Astrocyte (in vitro differentiated cells and primary cell): Measurements from ENCODE around the gene RNF166. TPM values are rescaled to one million over a fixed set of nuclear protein-coding genes. Genes with fewer than 3 reads are reported as not detected.

ENCODE experiments used
- DNase-seq: peaks from one replicate; pipeline ENCODE4 v3.0.0-alpha.2; 2010; ENCODE audit warnings: low read depth
- FAIRE-seq: peaks from 2 replicates; lab custom pipeline; 2011; peaks lifted over from hg19 to GRCh38; lab: Jason Lieb, UNC
- H2AFZ ChIP-seq: 2 replicates; pipeline ENCODE4 v1.6.0; 2012; ENCODE audit warnings: low read depth, low read length, inconsistent platforms
- H3K27ac ChIP-seq: 2 replicates; pipeline ENCODE4 v1.5.1; 2011; ENCODE audit warnings: low read depth, low read length, inconsistent platforms
- H3K27me3 ChIP-seq: 2 replicates; pipeline ENCODE4 v1.6.0; 2011; ENCODE audit warnings: low read length, inconsistent platforms; ENCODE audit not compliant: insufficient read depth
- H3K36me3 ChIP-seq: 2 replicates; pipeline ENCODE4 v1.5.1; 2011; ENCODE audit warnings: low read length, inconsistent platforms; ENCODE audit not compliant: insufficient read depth
- H3K4me1 ChIP-seq: 2 replicates; pipeline ENCODE4 v1.5.1; 2011; ENCODE audit warnings: low read length, inconsistent platforms; ENCODE audit not compliant: insufficient read depth
- H3K4me2 ChIP-seq: 2 replicates; pipeline ENCODE4 v1.6.0; 2012; ENCODE audit warnings: low read length, inconsistent platforms
- H3K4me3 ChIP-seq: 2 replicates; pipeline ENCODE4 v1.5.1; 2011; ENCODE audit warnings: low read depth, mild to moderate bottlenecking, low read length, inconsistent platforms; ENCODE audit not compliant: insufficient read depth
- H3K79me2 ChIP-seq: 2 replicates; pipeline ENCODE4 v1.6.0; 2012; ENCODE audit warnings: mild to moderate bottlenecking, low read length, inconsistent platforms; ENCODE audit not compliant: insufficient read depth
- H3K9ac ChIP-seq: 2 replicates; pipeline ENCODE4 v1.6.0; 2012; ENCODE audit warnings: mild to moderate bottlenecking, low read length, inconsistent platforms
- H3K9me3 ChIP-seq: 2 replicates; pipeline ENCODE4 v1.5.1; 2012; ENCODE audit warnings: low read depth, mild to moderate bottlenecking, low read length, inconsistent platforms; ENCODE audit not compliant: insufficient read depth
- H4K20me1 ChIP-seq: 2 replicates; pipeline ENCODE4 v1.6.0; 2012; ENCODE audit warnings: low read length, inconsistent platforms; ENCODE audit not compliant: insufficient read depth
- H3K27ac Mint-ChIP-seq: one replicate; pipeline ENCODE4 v1.8.0; 2021; ENCODE audit warnings: mild to moderate bottlenecking, mixed read lengths; ENCODE audit not compliant: unreplicated experiment
- H3K27me3 Mint-ChIP-seq: one replicate; pipeline ENCODE4 v1.8.0; 2021; ENCODE audit warnings: low read depth, mixed read lengths; ENCODE audit not compliant: unreplicated experiment
- H3K36me3 Mint-ChIP-seq: one replicate; pipeline ENCODE4 v1.8.0; 2021; ENCODE audit warnings: low read depth, mixed read lengths; ENCODE audit not compliant: unreplicated experiment
- H3K4me1 Mint-ChIP-seq: one replicate; pipeline ENCODE4 v1.8.0; 2021; ENCODE audit warnings: low read depth, mixed read lengths; ENCODE audit not compliant: unreplicated experiment
- H3K4me3 Mint-ChIP-seq: one replicate; pipeline ENCODE4 v1.8.0; 2021; ENCODE audit warnings: mild to moderate bottlenecking, moderate library complexity, mixed read lengths; ENCODE audit not compliant: unreplicated experiment
- H3K9me3 Mint-ChIP-seq: one replicate; pipeline ENCODE4 v1.8.0; 2021; ENCODE audit warnings: mild to moderate bottlenecking, mixed read lengths; ENCODE audit not compliant: unreplicated experiment
- EZH2 ChIP-seq: IDR thresholded peaks from 2 replicates; pipeline ENCODE4 v1.6.1; 2012; ENCODE audit warnings: mild to moderate bottlenecking, low read length, inconsistent platforms; ENCODE audit not compliant: insufficient read depth
- total RNA-seq: library from RNA; stranded (reverse); gene quantifications from 2 replicates; pipeline ENCODE4 v1.2.1, GENCODE V29; 2021
- TF ChIP-seq, protein P1 (sequence below): IDR thresholded peaks from 2 replicates; pipeline ENCODE4 v1.5.1; 2011; ENCODE audit warnings: low read depth, mild to moderate bottlenecking, inconsistent platforms, low read length, moderate library complexity; ENCODE audit not compliant: insufficient read depth

The RNF166 gene
- total RNA-seq, 1 donor from 2014 or later: 15.4 TPM

DNA sequence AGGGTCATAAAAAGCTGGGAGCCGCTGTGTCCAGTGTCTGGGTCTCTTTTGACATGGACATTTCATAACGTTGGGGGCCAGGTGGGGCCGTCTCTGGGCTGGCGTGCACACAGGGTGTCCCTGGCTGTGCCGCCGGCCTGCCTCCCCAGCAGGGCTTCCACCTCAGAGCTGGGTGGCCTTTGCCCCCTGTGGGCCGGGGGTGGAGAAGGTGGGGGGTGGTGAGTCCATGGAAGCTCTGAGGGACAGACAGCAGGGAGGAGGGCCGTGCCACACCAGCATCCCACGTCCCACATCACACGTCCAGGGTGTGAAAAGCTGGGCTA is 19.0 kb downstream of the RNF166 start:
- Histone ChIP-seq H4K20me1 (peaks cover 6% of the 10 kb centered on the region), H3K79me2 (no peaks in the 10 kb centered on the region), H3K27me3 (peaks cover 8% of the 10 kb centered on the region), H3K9me3 (no peaks in the 10 kb centered on the region), H3K9ac (no peak overlapping the region), H2AFZ (no peak overlapping the region), H3K4me1 (peaks cover 10% of the 10 kb centered on the region), H3K27ac (no peak overlapping the region), H3K4me2 (no peak overlapping the region), H3K4me3 (no peak overlapping the region), H3K36me3 (no peaks in the 10 kb centered on the region)
- Mint-ChIP-seq H3K27ac (no peak overlapping the region), H3K9me3 (no peaks in the 10 kb centered on the region), H3K27me3 (peaks cover 47% of the 10 kb centered on the region), H3K36me3 (no peaks in the 10 kb centered on the region), H3K4me1 (no peaks in the 10 kb centered on the region), H3K4me3 (no peak overlapping the region)
- DNase-seq: no peak
- FAIRE-seq: no peak
- no peak for TF ChIP-seq EZH2
- TF ChIP-seq, protein P1, sequence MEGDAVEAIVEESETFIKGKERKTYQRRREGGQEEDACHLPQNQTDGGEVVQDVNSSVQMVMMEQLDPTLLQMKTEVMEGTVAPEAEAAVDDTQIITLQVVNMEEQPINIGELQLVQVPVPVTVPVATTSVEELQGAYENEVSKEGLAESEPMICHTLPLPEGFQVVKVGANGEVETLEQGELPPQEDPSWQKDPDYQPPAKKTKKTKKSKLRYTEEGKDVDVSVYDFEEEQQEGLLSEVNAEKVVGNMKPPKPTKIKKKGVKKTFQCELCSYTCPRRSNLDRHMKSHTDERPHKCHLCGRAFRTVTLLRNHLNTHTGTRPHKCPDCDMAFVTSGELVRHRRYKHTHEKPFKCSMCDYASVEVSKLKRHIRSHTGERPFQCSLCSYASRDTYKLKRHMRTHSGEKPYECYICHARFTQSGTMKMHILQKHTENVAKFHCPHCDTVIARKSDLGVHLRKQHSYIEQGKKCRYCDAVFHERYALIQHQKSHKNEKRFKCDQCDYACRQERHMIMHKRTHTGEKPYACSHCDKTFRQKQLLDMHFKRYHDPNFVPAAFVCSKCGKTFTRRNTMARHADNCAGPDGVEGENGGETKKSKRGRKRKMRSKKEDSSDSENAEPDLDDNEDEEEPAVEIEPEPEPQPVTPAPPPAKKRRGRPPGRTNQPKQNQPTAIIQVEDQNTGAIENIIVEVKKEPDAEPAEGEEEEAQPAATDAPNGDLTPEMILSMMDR: no peak

DNA sequence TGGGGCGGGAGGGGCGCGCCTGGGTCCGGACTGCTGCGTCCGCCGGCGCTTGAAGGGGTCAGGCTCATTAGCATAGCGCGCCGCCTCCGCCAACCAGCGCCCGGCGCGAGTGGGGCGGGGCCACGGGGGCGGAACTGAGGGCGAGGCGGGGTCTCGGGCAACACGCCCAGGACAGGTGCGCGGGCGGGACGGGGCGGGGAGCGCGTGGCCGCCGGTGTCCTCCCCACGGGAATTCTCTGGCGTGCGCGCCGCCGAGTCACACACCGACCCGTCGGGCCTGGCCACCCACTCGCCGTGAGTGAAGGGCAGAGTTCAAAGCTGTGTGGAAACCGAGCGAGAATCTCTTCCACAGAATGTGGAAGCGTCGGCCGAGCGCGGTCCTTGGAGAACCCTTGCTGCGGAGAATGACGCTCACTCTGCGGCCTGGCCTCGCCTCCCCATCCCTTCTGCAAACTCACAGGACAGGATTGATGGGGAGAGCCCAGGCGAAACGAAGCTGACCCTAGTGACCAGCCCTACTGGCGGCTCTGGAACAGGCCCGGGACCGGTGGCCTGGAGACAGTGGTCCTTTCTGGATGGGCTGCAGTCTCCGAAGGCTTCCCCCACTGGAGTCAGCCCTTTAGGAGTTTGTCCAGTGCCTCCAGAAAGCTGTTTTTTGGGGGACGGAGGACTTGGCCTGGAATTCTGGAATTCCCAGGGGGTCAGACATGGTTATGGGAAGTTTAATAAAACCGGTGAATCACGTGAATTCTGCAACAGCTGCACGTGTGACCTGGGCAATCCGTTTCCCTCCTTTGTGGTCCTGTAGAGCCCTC is 19.6 kb downstream of the RNF166 start, which contains the start of gene SNAI3:
Gene SNAI3 (minus strand): TSS at position 69 of the 815 bp plus-strand sequence. CDS start 101 bp downstream, outside the sequence.
- Histone ChIP-seq H3K9me3 (no peaks in the 10 kb centered on the region), H3K27ac (no peak within 1 kb of the TSS), H3K9ac (peak within 1 kb of the TSS; percentile 46), H3K4me3 (peak within 1 kb of the TSS; percentile 23), H3K4me2 (peak within 1 kb of the TSS; percentile 84), H3K4me1 (peaks cover 10% of the 10 kb centered on the region), H2AFZ (peak within 1 kb of the TSS; percentile 41), H4K20me1 (peaks cover 6% of the 10 kb centered on the region), H3K79me2 (no peaks in the 10 kb centered on the region), H3K27me3 (peaks cover 8% of the 10 kb centered on the region), H3K36me3 (no peaks in the 10 kb centered on the region)
- no peak for FAIRE-seq
- Mint-ChIP-seq H3K9me3 (no peaks in the 10 kb centered on the region), H3K4me1 (no peaks in the 10 kb centered on the region), H3K36me3 (no peaks in the 10 kb centered on the region), H3K27ac (no peak within 1 kb of the TSS), H3K4me3 (peak within 1 kb of the TSS; percentile 45), H3K27me3 (peaks cover 47% of the 10 kb centered on the region)
- no peak for DNase-seq
- TF ChIP-seq, protein P1: no peak
- TF ChIP-seq EZH2: no peak

DNA sequence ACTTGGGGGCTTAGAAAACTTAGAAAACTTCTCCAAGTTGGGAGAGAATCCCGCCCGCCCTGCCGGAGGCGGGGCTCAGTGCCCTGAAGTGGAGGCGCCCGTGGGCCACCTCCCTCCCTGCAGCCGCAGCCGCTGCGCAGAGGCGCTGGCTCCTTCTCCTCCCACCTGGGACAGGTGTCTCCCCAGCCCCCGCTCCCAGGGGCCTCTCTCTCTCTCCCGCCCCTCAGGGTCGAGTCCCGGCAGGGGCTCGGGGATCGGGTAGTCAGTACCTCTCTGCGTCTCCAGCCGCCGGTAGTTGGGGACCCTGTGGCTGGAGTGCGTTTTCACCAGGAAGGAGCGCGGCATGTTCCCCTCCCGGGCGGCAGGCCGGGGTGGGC is 20.2 kb downstream of the RNF166 start:
- H3K4me1 Mint-ChIP-seq: no peaks in the 10 kb centered on the region
- H3K36me3 ChIP-seq: no peaks in the 10 kb centered on the region
- H3K9me3 ChIP-seq: no peaks in the 10 kb centered on the region
- H2AFZ ChIP-seq: peak overlapping the region; percentile 41
- peak overlapping the region; percentile 45 for H3K4me3 Mint-ChIP-seq
- no peak overlapping the region for H3K27ac ChIP-seq
- TF ChIP-seq EZH2: peak; percentile 63
- TF ChIP-seq, protein P1: no peak
- FAIRE-seq (no peak), DNase-seq (no peak)
- H3K4me3 ChIP-seq: peak overlapping the region; percentile 17
- peaks cover 6% of the 10 kb centered on the region for H4K20me1 ChIP-seq
- H3K4me2 ChIP-seq: peak overlapping the region; percentile 84
- no peaks in the 10 kb centered on the region for H3K79me2 ChIP-seq
- H3K9ac ChIP-seq: peak overlapping the region; percentile 46
- H3K36me3 Mint-ChIP-seq: no peaks in the 10 kb centered on the region
- peaks cover 10% of the 10 kb centered on the region for H3K4me1 ChIP-seq
- H3K27ac Mint-ChIP-seq: no peak overlapping the region
- H3K27me3 ChIP-seq: peaks cover 8% of the 10 kb centered on the region
- no peaks in the 10 kb centered on the region for H3K9me3 Mint-ChIP-seq
- H3K27me3 Mint-ChIP-seq: peaks cover 45% of the 10 kb centered on the region
